AG04450 (cell line): Measurements from ENCODE around the gene UPP1. TPM values are rescaled to one million over a fixed set of nuclear protein-coding genes. Genes with fewer than 3 reads are reported as not detected.
"Not testable (repeated sequence)": the region's sequence is repeated elsewhere in the genome, so short reads cannot be mapped to it uniquely, and the experiment has no call there.

Experiments used
- CTCF ChIA-PET: fragments of 300-600, 350-600 bp; formaldehyde crosslinking; extraction: SDS; loops from one replicate; lab custom pipeline; 2022; ENCODE audit warnings: antibody characterized with exemption, inconsistent platforms; lab: Charles Lee
- POLR2A ChIA-PET: fragments of 350-600 bp; formaldehyde crosslinking; extraction: SDS; loops from one replicate; lab custom pipeline; 2021; ENCODE audit warnings: antibody characterized with exemption, inconsistent platforms; lab: Yijun Ruan, JAX
- DNase-seq: peaks from one replicate; pipeline ENCODE4 v3.0.0-alpha.2; 2011; ENCODE audit warnings: low read depth, low spot score
- H3K27ac ChIP-seq: one replicate; pipeline ENCODE4 v1.5.1; 2012; ENCODE audit warnings: low read depth, low read length, control low read depth
- H3K27me3 ChIP-seq: one replicate; pipeline ENCODE4 v1.6.0; 2012; ENCODE audit warnings: low read length; ENCODE audit not compliant: control insufficient read depth, insufficient read depth
- H3K4me3 ChIP-seq: 2 replicates; pipeline ENCODE4 v1.5.1; 2011; ENCODE audit warnings: mild to moderate bottlenecking, low read depth, low read length, control low read depth
- H3K9me3 ChIP-seq: 2 replicates; pipeline ENCODE4 v1.5.1; 2012; ENCODE audit warnings: low read length; ENCODE audit not compliant: control insufficient read depth, insufficient read depth
- CTCF ChIP-seq: IDR thresholded peaks from 2 replicates; pipeline ENCODE4 v1.5.1; 2011; ENCODE audit warnings: low read depth, low read length, control low read depth, inconsistent platforms
- polyA plus RNA-seq: library from polyadenylated mRNA; depleted of rRNA; stranded (reverse); fragments of >200 nt; gene quantifications from 2 replicates; pipeline ENCODE4 v1.2.3, GENCODE V29; 2011

Gene UPP1
- polyA plus RNA-seq, 1 experiment: 7.9 TPM

- no peaks in the 10 kb centered on the region for H3K27me3 ChIP-seq
- TF ChIP-seq CTCF: no peak
- no peaks in the 10 kb centered on the region for H3K9me3 ChIP-seq
- POLR2A ChIA-PET: no interaction called here
- CTCF ChIA-PET: no interaction called here
- no peak overlapping the region for H3K4me3 ChIP-seq
- no peak for DNase-seq
- no peak overlapping the region for H3K27ac ChIP-seq
Measured at GRCh38 chr7:48067475-48067874, 21.6 kb upstream of the UPP1 start.

- CTCF ChIA-PET: interaction anchor here (1.5 kb wide), 1 partner anchor 36 kb away, joined by 5 read pairs; no protein-coding TSS in a partner anchor
- Histone ChIP-seq H3K4me3 (no peak overlapping the region), H3K27me3 (no peaks in the 10 kb centered on the region), H3K27ac (no peak overlapping the region), H3K9me3 (no peaks in the 10 kb centered on the region)
- no peak for TF ChIP-seq CTCF
- DNase-seq: no peak
- POLR2A ChIA-PET: no interaction called here
Measured at GRCh38 chr7:48074204-48074654, 14.8 kb upstream of the UPP1 start.

- no peak for TF ChIP-seq CTCF
- ChIA-PET CTCF (interaction anchor here (0.5 to 1.7 kb wide), 4 partner anchors 18 to 103 kb away, joined by 3 to 5 read pairs (median 3); no protein-coding TSS in a partner anchor), POLR2A (no interaction called here)
- Histone ChIP-seq H3K9me3 (no peaks in the 10 kb centered on the region), H3K27ac (no peak overlapping the region), H3K4me3 (no peak overlapping the region), H3K27me3 (no peaks in the 10 kb centered on the region)
- no peak for DNase-seq
Measured at GRCh38 chr7:48077423-48077822, 11.6 kb upstream of the UPP1 start.

- H3K4me3 ChIP-seq: no peak overlapping the region
- TF ChIP-seq CTCF: no peak
Measured at GRCh38 chr7:48078470-48078869, 10.6 kb upstream of the UPP1 start.

GRCh38 chr7:48082378-48082777 is 6.7 kb upstream of the UPP1 start:
- H3K27ac ChIP-seq, H3K9me3 ChIP-seq, DNase-seq, H3K27me3 ChIP-seq, H3K4me3 ChIP-seq, POLR2A ChIA-PET: not testable (repeated sequence)
- CTCF ChIA-PET: interaction anchor here (1.9 kb wide), 1 partner anchor 137 kb away, joined by 6 read pairs; no protein-coding TSS in a partner anchor

More at GRCh38 chr7:48078470-48078869, 10.6 kb upstream of the UPP1 start:
- Histone ChIP-seq H3K27ac (no peak overlapping the region), H3K9me3 (no peaks in the 10 kb centered on the region), H3K27me3 (no peaks in the 10 kb centered on the region)
- DNase-seq: no peak
- ChIA-PET POLR2A (no interaction called here), CTCF (interaction anchor here (1.7 kb wide), 1 partner anchor 32 kb away, joined by 5 read pairs; no protein-coding TSS in a partner anchor)
